CD8-positive, alpha-beta memory T cell (primary cell): ENCODE results near the gene LRRC8B. TPM values are rescaled to one million over a fixed set of nuclear protein-coding genes. Genes with fewer than 3 reads are reported as not detected.
"Not testable (repeated sequence)": the region's sequence is repeated elsewhere in the genome, so short reads cannot be mapped to it uniquely, and the experiment has no call there.

Experiments used
- CTCF ChIA-PET: fragments of 350-600 bp; sonication (Branson Sonifier 250); formaldehyde crosslinking; loops from one replicate; lab custom pipeline; 2021; ENCODE audit warnings: antibody characterized with exemption; lab: Charles Lee
- POLR2A ChIA-PET: fragments of 350-600 bp; sonication (Branson Sonifier 250); formaldehyde crosslinking; loops from one replicate; lab custom pipeline; 2021; ENCODE audit warnings: antibody characterized with exemption; lab: Charles Lee
- DNase-seq, 5 donors: peaks; one replicate each; pipeline versions ENCODE4 v3.0.0 to v3.0.0-alpha.2; 2020 to 2022; ENCODE audit warnings: mixed read lengths in 1 of 5
- H3K27ac ChIP-seq: one replicate; pipeline ENCODE4 v1.7.0; 2013; ENCODE audit warnings: low read depth, mild to moderate bottlenecking, low read length, moderate library complexity
- H3K27me3 ChIP-seq: 2 replicates; pipeline ENCODE4 v1.7.0; 2013; ENCODE audit warnings: low read length, mild to moderate bottlenecking; ENCODE audit not compliant: insufficient read depth, poor library complexity, severe bottlenecking
- H3K36me3 ChIP-seq: 2 replicates; pipeline ENCODE4 v1.7.0; 2013; ENCODE audit warnings: mild to moderate bottlenecking, low read length, moderate library complexity; ENCODE audit not compliant: insufficient read depth
- H3K4me1 ChIP-seq: 2 replicates; pipeline ENCODE4 v1.7.0; 2013; ENCODE audit warnings: mild to moderate bottlenecking, low read length, moderate library complexity; ENCODE audit not compliant: insufficient read depth
- H3K4me3 ChIP-seq: 2 replicates; pipeline ENCODE4 v1.7.0; 2013; ENCODE audit warnings: mild to moderate bottlenecking, low read length
- H3K9me3 ChIP-seq: 2 replicates; pipeline ENCODE4 v1.7.0; 2013; ENCODE audit warnings: mild to moderate bottlenecking, low read length
- H3K27ac Mint-ChIP-seq, 8 donors: one replicate each; pipeline ENCODE4 v1.8.0; 2020 to 2021; ENCODE audit warnings: mixed read lengths in 8 of 8, mild to moderate bottlenecking in 6 of 8, inconsistent platforms in 3 of 8, moderate library complexity in 3 of 8
- H3K27me3 Mint-ChIP-seq, 2 donors: one replicate each; pipeline ENCODE4 v1.8.0; 2020 to 2021; ENCODE audit warnings: mixed read lengths in 2 of 2, mild to moderate bottlenecking in 1 of 2, moderate library complexity in 1 of 2
- H3K36me3 Mint-ChIP-seq, 3 donors: one replicate each; pipeline ENCODE4 v1.8.0; 2020 to 2021; ENCODE audit warnings: mixed read lengths in 3 of 3, inconsistent platforms in 1 of 3, mild to moderate bottlenecking in 1 of 3
- H3K4me1 Mint-ChIP-seq, 3 donors: one replicate each; pipeline ENCODE4 v1.8.0; 2020 to 2021; ENCODE audit warnings: mixed read lengths in 3 of 3, inconsistent platforms in 1 of 3, mild to moderate bottlenecking in 1 of 3
- H3K4me3 Mint-ChIP-seq, 7 donors: one replicate each; pipeline ENCODE4 v1.8.0; 2020 to 2021; ENCODE audit warnings: mixed read lengths in 7 of 7, mild to moderate bottlenecking in 6 of 7, moderate library complexity in 4 of 7, inconsistent platforms in 2 of 7
- H3K9me3 Mint-ChIP-seq, 5 donors: one replicate each; pipeline ENCODE4 v1.8.0; 2020 to 2022; ENCODE audit warnings: mixed read lengths in 5 of 5, mild to moderate bottlenecking in 3 of 5, moderate library complexity in 2 of 5, inconsistent platforms in 1 of 5
- polyA plus RNA-seq: library from polyadenylated mRNA; unstranded; fragments of 300-500 nt; fragmentation: Illumina TruSeq; gene quantifications from one replicate; pipeline ENCODE4 v1.2.3, GENCODE V29; 2021
- total RNA-seq, 2 experiments: library from RNA; stranded (reverse); gene quantifications; one replicate each; pipeline ENCODE4 v1.2.3, GENCODE V29; 2021

The LRRC8B gene
- total and polyA plus RNA-seq, 3 experiments from 2014 or later: 16.3 to 39.5 (median 36.9) TPM

DNA sequence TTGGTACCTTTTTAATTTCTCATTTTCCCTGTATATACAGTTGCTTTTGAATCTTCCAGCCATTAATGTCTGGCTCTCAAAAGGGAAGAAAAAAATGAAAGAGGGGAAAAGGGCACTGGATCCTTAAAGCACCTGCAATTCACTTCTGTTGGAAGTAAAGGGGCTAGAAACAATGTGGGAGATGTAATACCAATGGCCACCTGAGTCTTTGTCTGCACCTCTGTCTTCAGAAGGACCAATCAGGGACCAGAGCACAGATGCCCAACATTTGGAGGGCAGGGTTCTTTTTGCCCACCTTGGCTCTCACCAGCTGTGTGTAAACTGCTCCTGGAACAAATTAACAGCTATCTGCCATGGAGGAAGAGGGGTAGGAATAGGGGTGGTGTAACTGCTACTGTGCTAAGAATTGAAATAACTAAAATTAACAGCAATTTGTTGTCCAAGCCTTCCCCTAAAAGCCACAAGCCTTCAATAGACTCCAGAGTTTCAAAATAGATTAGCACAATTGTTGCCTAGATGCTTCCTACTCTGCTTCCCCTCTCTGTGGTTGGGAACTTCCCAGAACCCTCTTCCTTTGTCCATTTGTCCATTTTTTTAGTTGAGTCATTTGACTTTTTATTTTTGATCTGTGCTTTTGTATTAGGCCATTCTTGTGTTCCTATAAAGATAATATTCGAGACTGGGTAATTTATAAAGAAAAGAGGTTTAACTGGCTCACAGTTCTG is 11.5 kb upstream of the LRRC8B start:
- Histone ChIP-seq H3K4me1 (no peaks in the 10 kb centered on the region), H3K27me3 (no peaks in the 10 kb centered on the region), H3K27ac (no peak overlapping the region), H3K36me3 (no peaks in the 10 kb centered on the region), H3K4me3 (no peak overlapping the region), H3K9me3 (no peaks in the 10 kb centered on the region)
- H3K4me3 Mint-ChIP-seq: no peak overlapping the region
- CTCF ChIA-PET: interaction anchor here (1.0 kb wide), 1 partner anchor 11 kb away, joined by 3 read pairs; the partner anchor contains the start of gene LRRC8B
- POLR2A ChIA-PET: no interaction called here
- H3K4me1 Mint-ChIP-seq: no peaks in the 10 kb centered on the region
- peaks cover 7 to 13% of the 10 kb centered on the region in 2 donors for H3K27me3 Mint-ChIP-seq
- DNase-seq: no peak
- H3K27ac Mint-ChIP-seq: no peak overlapping the region
- peaks cover 1 to 7% (median 4%) of the 10 kb centered on the region in 5 donors for H3K9me3 Mint-ChIP-seq
- H3K36me3 Mint-ChIP-seq: peaks cover 0 to 19% (median under 1%) of the 10 kb centered on the region in 3 donors

- CTCF ChIA-PET: interaction anchor here (1.3 to 1.4 kb wide), 2 partner anchors 107 to 117 kb away, joined by 3 to 4 read pairs; partner anchors contain the start of gene LRRC8C
- Mint-ChIP-seq H3K27ac (peak overlapping the region in 1 of 8 donors; percentile 29), H3K27me3 (peaks cover 7 to 13% of the 10 kb centered on the region in 2 donors), H3K36me3 (peaks cover 0 to 5% (median 0%) of the 10 kb centered on the region in 3 donors), H3K9me3 (peaks cover 0 to 3% (median 0%) of the 10 kb centered on the region in 5 donors), H3K4me3 (no peak overlapping the region), H3K4me1 (no peaks in the 10 kb centered on the region)
- H3K4me1 ChIP-seq: no peaks in the 10 kb centered on the region
- POLR2A ChIA-PET: no interaction called here
- no peaks in the 10 kb centered on the region for H3K36me3 ChIP-seq
- H3K27me3 ChIP-seq: no peaks in the 10 kb centered on the region
- no peaks in the 10 kb centered on the region for H3K9me3 ChIP-seq
- DNase-seq: no peak
- no peak overlapping the region for H3K4me3 ChIP-seq
- no peak overlapping the region for H3K27ac ChIP-seq
Measured at GRCh38 chr1:89516055-89516454, 8.6 kb upstream of the LRRC8B start.

DNA sequence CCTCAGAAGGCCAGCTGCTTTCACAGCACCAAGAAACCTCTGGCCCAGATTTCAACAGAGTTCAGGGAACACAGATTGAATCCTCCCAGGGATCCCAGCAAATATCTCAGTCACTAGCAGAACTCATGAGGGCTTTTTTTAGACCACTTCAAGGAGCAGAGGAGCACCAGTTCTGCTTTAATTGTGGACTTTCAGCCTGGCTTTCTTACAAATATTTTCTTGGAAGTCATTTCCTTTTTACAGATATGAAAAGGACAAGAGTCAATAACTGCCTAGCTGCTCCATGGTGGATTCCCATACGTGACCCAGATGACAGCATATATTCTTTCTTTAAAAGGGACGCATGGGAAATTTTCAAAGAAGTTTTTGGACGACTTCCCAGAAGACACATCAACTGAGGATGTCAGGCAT is 6.4 kb upstream of the LRRC8B start:
- no peak overlapping the region for H3K4me3 ChIP-seq
- no peak overlapping the region for H3K27ac ChIP-seq
- H3K36me3 Mint-ChIP-seq: peaks cover 0 to 5% (median 0%) of the 10 kb centered on the region in 3 donors
- no peaks in the 10 kb centered on the region for H3K9me3 ChIP-seq
- H3K36me3 ChIP-seq: no peaks in the 10 kb centered on the region
- no peak overlapping the region for H3K4me3 Mint-ChIP-seq
- H3K27me3 Mint-ChIP-seq: peaks cover 7 to 13% of the 10 kb centered on the region in 2 donors
- no peaks in the 10 kb centered on the region for H3K9me3 Mint-ChIP-seq
- no peaks in the 10 kb centered on the region for H3K4me1 ChIP-seq
- POLR2A ChIA-PET: no interaction called here
- no peaks in the 10 kb centered on the region for H3K4me1 Mint-ChIP-seq
- no peaks in the 10 kb centered on the region for H3K27me3 ChIP-seq
- H3K27ac Mint-ChIP-seq: no peak overlapping the region
- CTCF ChIA-PET: interaction anchor here (0.7 kb wide), 1 partner anchor 35 kb away, joined by 3 read pairs; no protein-coding TSS in a partner anchor
- no peak for DNase-seq

DNA sequence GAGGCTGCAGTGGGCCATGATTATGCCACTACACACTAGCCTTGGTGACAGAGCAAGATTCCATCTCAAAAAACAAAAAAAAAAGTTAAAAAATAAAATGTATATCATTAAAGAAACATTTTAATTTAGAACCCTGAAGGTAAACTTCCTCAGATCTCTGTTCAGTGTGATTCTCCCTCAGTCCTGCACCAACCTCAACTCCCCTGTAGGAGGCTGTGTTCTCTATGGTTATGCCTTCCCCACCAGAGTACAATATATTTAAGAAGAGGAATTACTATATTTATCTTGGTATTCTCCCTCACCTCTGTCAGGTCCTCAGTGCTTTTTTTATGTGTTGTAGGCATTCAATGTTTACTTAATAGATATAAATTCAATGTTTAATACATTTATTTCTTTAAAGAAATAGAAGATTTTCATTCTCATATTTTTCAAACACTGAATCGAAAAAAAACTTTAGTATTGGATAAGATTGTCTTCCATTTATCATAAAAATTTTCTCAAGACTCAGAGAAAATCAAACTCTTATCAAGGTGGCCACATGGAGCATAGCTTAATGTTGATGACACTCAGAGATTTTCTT is 4.8 kb upstream of the LRRC8B start:
- Mint-ChIP-seq H3K27me3 (no peaks in the 10 kb centered on the region), H3K4me3 (no peak overlapping the region), H3K4me1 (peaks cover 7 to 9% (median 8%) of the 10 kb centered on the region in 3 donors), H3K27ac (peak overlapping the region in 1 of 8 donors; percentile 12), H3K36me3 (peaks cover 0 to 5% (median 0%) of the 10 kb centered on the region in 3 donors), H3K9me3 (no peaks in the 10 kb centered on the region)
- ChIA-PET POLR2A (no interaction called here), CTCF (interaction anchor here (0.7 to 1.5 kb wide), 8 partner anchors 35 to 469 kb away, joined by 3 to 4 read pairs (median 3); no protein-coding TSS in a partner anchor)
- peaks cover 8% of the 10 kb centered on the region for H3K4me1 ChIP-seq
- H3K4me3 ChIP-seq: no peak overlapping the region
- no peaks in the 10 kb centered on the region for H3K9me3 ChIP-seq
- no peaks in the 10 kb centered on the region for H3K36me3 ChIP-seq
- H3K27ac ChIP-seq: no peak overlapping the region
- no peaks in the 10 kb centered on the region for H3K27me3 ChIP-seq
- peak in 4 of 5 donors; percentile 14 to 61 (median 38) for DNase-seq

GRCh38 chr1:89521977-89522376 is 2.7 kb upstream of the LRRC8B start:
- H3K9me3 Mint-ChIP-seq, H3K36me3 ChIP-seq, H3K9me3 ChIP-seq, POLR2A ChIA-PET, H3K27me3 ChIP-seq, DNase-seq, H3K27ac Mint-ChIP-seq, H3K27me3 Mint-ChIP-seq, H3K4me3 ChIP-seq, H3K27ac ChIP-seq: not testable (repeated sequence)
- Mint-ChIP-seq H3K4me1 (peaks cover 8 to 16% (median 9%) of the 10 kb centered on the region in 3 donors), H3K4me3 (peak overlapping the region in 1 of 7 donors; percentile 48), H3K36me3 (peaks cover 0 to 12% (median 0%) of the 10 kb centered on the region in 3 donors)
- H3K4me1 ChIP-seq: peaks cover 24% of the 10 kb centered on the region
- CTCF ChIA-PET: interaction anchor here (1.4 to 1.5 kb wide), 2 partner anchors 83 to 100 kb away, joined by 4 read pairs; no protein-coding TSS in a partner anchor

- peaks cover 38% of the 10 kb centered on the region for H3K4me1 ChIP-seq
- H3K27ac Mint-ChIP-seq: peak overlapping the region in 7 of 8 donors; percentile 89 to 93 (median 93)
- H3K4me3 ChIP-seq: peak overlapping the region; percentile 94
- DNase-seq: peak in 4 of 5 donors; percentile 28 to 76 (median 45)
- H3K9me3 Mint-ChIP-seq: no peaks in the 10 kb centered on the region
- H3K9me3 ChIP-seq: no peaks in the 10 kb centered on the region
- H3K27me3 ChIP-seq: no peaks in the 10 kb centered on the region
- CTCF ChIA-PET: interaction anchor here (0.9 to 1.4 kb wide), 6 partner anchors 11 to 239 kb away, joined by 3 to 4 read pairs (median 4); partner anchors contain the start of gene LRRC8C
- H3K4me3 Mint-ChIP-seq: peak overlapping the region in 2 of 7 donors; percentile 86 to 93
- H3K27ac ChIP-seq: peak overlapping the region; percentile 90
- POLR2A ChIA-PET: interaction anchor here (0.6 to 2.1 kb wide), 9 partner anchors 84 to 239 kb away, joined by 3 to 9 read pairs (median 4); partner anchors contain the start of gene LRRC8C
- peaks cover 8 to 16% (median 9%) of the 10 kb centered on the region in 3 donors for H3K4me1 Mint-ChIP-seq
- no peaks in the 10 kb centered on the region for H3K27me3 Mint-ChIP-seq
- H3K36me3 ChIP-seq: no peaks in the 10 kb centered on the region
- peaks cover 0 to 12% (median 0%) of the 10 kb centered on the region in 3 donors for H3K36me3 Mint-ChIP-seq
Measured at GRCh38 chr1:89523572-89524368, 859 bp upstream of the LRRC8B start.

GRCh38 chr1:89525169-89525855 is 683 bp downstream of the LRRC8B start:
- ChIA-PET POLR2A (interaction anchor here (0.7 to 2.1 kb wide), 3 partner anchors 12 to 102 kb away, joined by 3 to 9 read pairs (median 3); no protein-coding TSS in a partner anchor), CTCF (no interaction called here)
- H3K4me3 ChIP-seq: peak overlapping the region; percentile 94
- H3K36me3 ChIP-seq: no peaks in the 10 kb centered on the region
- no peaks in the 10 kb centered on the region for H3K27me3 Mint-ChIP-seq
- peaks cover 0 to 14% (median 0%) of the 10 kb centered on the region in 3 donors for H3K36me3 Mint-ChIP-seq
- H3K4me1 Mint-ChIP-seq: peaks cover 13 to 16% (median 13%) of the 10 kb centered on the region in 3 donors
- H3K9me3 ChIP-seq: no peaks in the 10 kb centered on the region
- DNase-seq: peak; percentile 14 to 53 (median 33)
- no peaks in the 10 kb centered on the region for H3K9me3 Mint-ChIP-seq
- H3K4me3 Mint-ChIP-seq: peak overlapping the region in 1 of 7 donors; percentile 93
- no peaks in the 10 kb centered on the region for H3K27me3 ChIP-seq
- peak overlapping the region in 7 of 8 donors; percentile 91 to 98 (median 93) for H3K27ac Mint-ChIP-seq
- H3K27ac ChIP-seq: peak overlapping the region; percentile 90
- peaks cover 38% of the 10 kb centered on the region for H3K4me1 ChIP-seq
